ENCODE measurements around the gene P2RY8. TPM values are rescaled to one million over a fixed set of nuclear protein-coding genes. Genes with fewer than 3 reads are reported as not detected.
"Not testable (repeated sequence)": the region's sequence is repeated elsewhere in the genome, so short reads cannot be mapped to it uniquely, and the experiment has no call there.

Gene P2RY8
- polyA plus RNA-seq, 6 donors from 2014 or later: 227 to 320 (median 275) TPM

DNA sequence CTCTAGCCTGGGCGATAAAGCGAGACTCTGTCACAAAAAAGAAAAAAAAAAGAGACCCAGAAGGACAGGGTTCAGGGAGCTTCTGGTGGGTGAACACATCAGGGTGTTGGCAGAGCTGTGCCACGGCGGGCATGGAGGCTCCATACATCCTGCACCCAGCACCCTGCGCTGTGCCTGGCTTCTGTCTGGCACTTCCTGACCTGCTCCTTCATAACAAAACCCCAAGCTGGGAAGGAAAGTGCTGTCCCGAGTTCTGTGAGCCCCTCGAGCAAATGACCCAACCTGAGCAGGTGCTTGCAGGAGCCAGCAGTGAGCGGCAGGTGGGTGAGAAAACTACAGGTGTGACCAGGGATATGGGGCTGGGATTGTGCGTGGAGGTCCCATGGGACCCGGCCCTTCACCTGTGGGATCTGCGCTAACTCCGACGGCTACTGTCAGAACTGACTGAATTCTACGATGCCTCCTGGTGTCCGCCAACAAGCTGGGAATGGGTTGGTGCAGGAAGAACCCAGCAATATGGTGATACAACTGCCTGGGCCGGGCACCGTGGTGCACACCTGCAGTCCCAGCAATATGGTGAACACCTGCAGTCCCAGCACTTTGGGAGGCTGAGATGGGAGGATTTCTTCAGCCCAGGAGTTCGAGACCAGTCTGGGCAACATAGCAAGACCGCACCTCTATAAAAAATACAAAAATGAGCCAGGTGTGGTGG lies 103.2 kb downstream of the P2RY8 start:
- Mint-ChIP-seq H3K27ac (peak overlapping the region in 1 of 6 donors; percentile 72), H3K4me3 (no peak overlapping the region), H3K36me3 (peaks cover 9 to 13% of the 10 kb centered on the region in 2 donors), H3K27me3 (no peaks in the 10 kb centered on the region), H3K4me1 (peaks cover 0 to 4% (median 0%) of the 10 kb centered on the region in 3 donors), H3K9me3 (peaks cover 0 to 3% (median 0%) of the 10 kb centered on the region in 7 donors)
- ATAC-seq (ENCODE audit: low read depth in 2 of 2) (no peak), DNase-seq (no peak)

GRCh38 chrX:1430451-1430850 lies 106.5 kb downstream of the P2RY8 start:
- Mint-ChIP-seq H3K4me1 (no peaks in the 10 kb centered on the region), H3K27me3 (no peaks in the 10 kb centered on the region), H3K4me3 (no peak overlapping the region), H3K27ac (peak overlapping the region in 1 of 6 donors; percentile 35), H3K36me3 (peaks cover 0 to 6% of the 10 kb centered on the region in 2 donors), H3K9me3 (no peaks in the 10 kb centered on the region)
- DNase-seq (no peak), ATAC-seq (ENCODE audit: low read depth in 2 of 2) (no peak)

- no peak overlapping the region for H3K27ac Mint-ChIP-seq
- H3K9me3 Mint-ChIP-seq: peaks cover 5 to 18% (median 6%) of the 10 kb centered on the region in 7 donors
- H3K4me3 Mint-ChIP-seq: no peak overlapping the region
- no peak for ATAC-seq (ENCODE audit: low read depth in 2 of 2)
- no peak for DNase-seq
- peaks cover 6 to 30% of the 10 kb centered on the region in 2 donors for H3K36me3 Mint-ChIP-seq
- no peaks in the 10 kb centered on the region for H3K27me3 Mint-ChIP-seq
- H3K4me1 Mint-ChIP-seq: peaks cover 3 to 15% (median 6%) of the 10 kb centered on the region in 3 donors
Measured at GRCh38 chrX:1427756-1428155, 109.2 kb downstream of the P2RY8 start.

GRCh38 chrX:1426321-1426720 lies 110.7 kb downstream of the P2RY8 start:
- not testable (repeated sequence) for H3K27ac Mint-ChIP-seq; H3K27me3 Mint-ChIP-seq; H3K4me3 Mint-ChIP-seq; DNase-seq; ATAC-seq (ENCODE audit: low read depth in 2 of 2)
- Mint-ChIP-seq H3K9me3 (peaks cover 10 to 22% (median 12%) of the 10 kb centered on the region in 7 donors), H3K36me3 (peaks cover 12 to 37% of the 10 kb centered on the region in 2 donors), H3K4me1 (peaks cover 3 to 15% (median 6%) of the 10 kb centered on the region in 3 donors)

DNA sequence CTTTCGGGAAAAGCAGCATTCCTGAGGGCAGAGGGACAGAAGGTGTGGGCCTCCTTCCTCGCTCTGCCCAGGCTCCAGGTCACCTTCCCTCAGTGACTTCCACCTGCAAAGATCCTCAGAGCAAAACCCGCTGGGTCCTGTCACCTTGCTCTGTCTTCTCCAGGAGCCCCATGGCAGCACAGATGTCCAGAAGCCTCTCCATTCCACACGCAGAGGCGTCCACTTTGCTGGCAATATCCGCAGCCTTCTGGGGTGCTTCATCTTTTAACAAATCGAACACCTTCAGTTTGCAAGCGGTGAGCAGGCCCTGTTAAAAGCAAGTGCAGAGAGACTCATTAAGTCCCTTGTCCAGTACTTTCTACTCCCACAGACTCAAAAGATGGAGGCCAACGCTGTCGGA lies 111.6 kb downstream of the P2RY8 start:
- H3K4me3 Mint-ChIP-seq: no peak overlapping the region
- H3K9me3 Mint-ChIP-seq: peaks cover 10 to 22% (median 12%) of the 10 kb centered on the region in 7 donors
- peaks cover 12 to 41% of the 10 kb centered on the region in 2 donors for H3K36me3 Mint-ChIP-seq
- H3K27me3 Mint-ChIP-seq: no peaks in the 10 kb centered on the region
- H3K4me1 Mint-ChIP-seq: peaks cover 3 to 15% (median 7%) of the 10 kb centered on the region in 3 donors
- peak overlapping the region in 1 of 6 donors; percentile 53 for H3K27ac Mint-ChIP-seq
- no peak for ATAC-seq (ENCODE audit: low read depth in 2 of 2)
- no peak for DNase-seq

- H3K9me3 Mint-ChIP-seq: peaks cover 11 to 27% (median 18%) of the 10 kb centered on the region in 7 donors
- ATAC-seq (ENCODE audit: low read depth in 2 of 2) (no peak), DNase-seq (no peak)
- H3K4me3 Mint-ChIP-seq: no peak overlapping the region
- peak overlapping the region in 1 of 6 donors; percentile 53 for H3K27ac Mint-ChIP-seq
- H3K27me3 Mint-ChIP-seq: no peaks in the 10 kb centered on the region
- peaks cover 18 to 51% of the 10 kb centered on the region in 2 donors for H3K36me3 Mint-ChIP-seq
- H3K4me1 Mint-ChIP-seq: peaks cover 4 to 24% (median 13%) of the 10 kb centered on the region in 3 donors
Measured at GRCh38 chrX:1424147-1424851, 112.7 kb downstream of the P2RY8 start.

GRCh38 chrX:1423215-1423614 lies 113.8 kb downstream of the P2RY8 start:
- ATAC-seq (ENCODE audit: low read depth in 2 of 2) (no peak), DNase-seq (no peak)
- H3K27me3 Mint-ChIP-seq: no peaks in the 10 kb centered on the region
- peaks cover 4 to 24% (median 13%) of the 10 kb centered on the region in 3 donors for H3K4me1 Mint-ChIP-seq
- H3K4me3 Mint-ChIP-seq: no peak overlapping the region
- peaks cover 11 to 27% (median 18%) of the 10 kb centered on the region in 7 donors for H3K9me3 Mint-ChIP-seq
- peaks cover 18 to 51% of the 10 kb centered on the region in 2 donors for H3K36me3 Mint-ChIP-seq
- H3K27ac Mint-ChIP-seq: peak overlapping the region in 1 of 6 donors; percentile 6

DNA sequence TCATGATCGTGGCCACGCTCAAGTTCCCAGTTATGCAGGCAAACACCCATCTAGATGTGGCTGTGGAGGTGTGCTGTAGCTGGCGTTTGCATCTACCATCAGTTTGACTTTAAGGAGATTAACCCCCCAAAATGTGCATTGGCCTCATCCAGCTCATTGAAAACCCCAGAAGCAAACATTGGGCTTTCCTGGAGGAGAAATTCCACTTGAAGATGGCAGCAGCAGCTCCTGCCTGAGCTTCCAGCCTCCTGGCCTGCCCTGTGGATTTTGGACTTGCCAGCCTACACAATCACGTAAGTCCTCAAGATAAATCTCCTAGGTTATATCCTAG lies 114.9 kb downstream of the P2RY8 start:
- Mint-ChIP-seq H3K36me3 (peaks cover 18 to 49% of the 10 kb centered on the region in 2 donors), H3K27ac (no peak overlapping the region), H3K9me3 (peaks cover 11 to 27% (median 18%) of the 10 kb centered on the region in 7 donors), H3K27me3 (no peaks in the 10 kb centered on the region), H3K4me1 (peaks cover 4 to 24% (median 13%) of the 10 kb centered on the region in 3 donors), H3K4me3 (no peak overlapping the region)
- DNase-seq (no peak), ATAC-seq (ENCODE audit: low read depth in 2 of 2) (no peak)

DNA sequence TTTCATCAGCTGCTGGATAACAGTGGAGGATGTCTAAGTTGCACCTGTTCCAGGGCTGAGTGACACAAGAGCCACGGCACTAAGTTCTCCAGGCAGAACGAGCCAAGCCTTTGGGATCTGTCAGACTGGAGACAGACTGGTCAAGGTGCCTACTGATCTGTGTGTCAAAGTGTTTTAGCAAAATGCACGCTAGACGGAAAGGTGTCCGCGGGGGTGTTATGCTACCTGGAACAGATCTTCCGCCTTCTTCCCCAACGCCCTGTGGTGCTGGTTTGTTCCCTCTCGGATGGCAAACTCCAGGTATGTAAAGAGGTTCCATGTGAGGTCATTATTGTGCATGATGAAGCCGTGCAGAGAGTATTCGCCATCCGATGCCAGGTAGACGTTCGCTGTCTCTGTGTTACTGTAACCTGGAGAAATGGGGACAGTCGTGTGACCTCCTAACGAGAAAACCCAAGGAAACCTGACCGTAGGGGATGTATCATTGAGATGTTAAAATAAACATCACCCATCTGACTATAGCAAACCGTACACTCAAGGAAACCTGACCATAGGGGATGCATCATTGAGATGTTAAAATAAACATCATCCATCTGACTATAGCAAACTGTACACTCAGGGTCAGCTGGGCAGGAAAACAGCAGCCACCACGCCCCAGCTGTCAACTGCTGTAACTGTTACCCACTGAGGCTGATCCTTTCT lies 115.4 kb downstream of the P2RY8 start:
- H3K4me3 Mint-ChIP-seq: no peak overlapping the region
- H3K27ac Mint-ChIP-seq: no peak overlapping the region
- peaks cover 18 to 45% of the 10 kb centered on the region in 2 donors for H3K36me3 Mint-ChIP-seq
- no peak for ATAC-seq (ENCODE audit: low read depth in 2 of 2)
- peaks cover 11 to 27% (median 18%) of the 10 kb centered on the region in 7 donors for H3K9me3 Mint-ChIP-seq
- peaks cover 4 to 24% (median 13%) of the 10 kb centered on the region in 3 donors for H3K4me1 Mint-ChIP-seq
- no peaks in the 10 kb centered on the region for H3K27me3 Mint-ChIP-seq
- no peak for DNase-seq

DNA sequence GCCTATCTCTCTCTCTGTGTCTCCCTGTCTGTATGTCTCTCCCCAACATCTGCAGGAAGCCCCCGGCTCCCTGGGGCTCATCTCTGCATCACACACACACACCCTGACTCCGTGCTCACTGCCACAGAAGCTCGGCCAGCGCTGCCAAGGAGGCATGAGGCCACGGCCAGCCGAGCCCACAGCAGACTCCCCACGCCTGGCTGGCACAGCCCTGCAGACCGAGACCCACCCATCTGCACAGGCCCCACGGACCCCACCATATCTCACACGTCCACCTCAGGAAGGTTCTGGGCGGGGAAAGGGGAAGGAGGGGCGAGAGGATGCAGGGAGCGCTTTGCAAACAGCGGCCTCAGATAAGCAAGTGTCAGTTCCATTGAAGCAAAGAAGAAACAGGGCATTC lies 116.6 kb downstream of the P2RY8 start:
- Mint-ChIP-seq H3K27me3 (no peaks in the 10 kb centered on the region), H3K36me3 (peaks cover 18 to 44% of the 10 kb centered on the region in 2 donors)
- no peak for DNase-seq

DNA sequence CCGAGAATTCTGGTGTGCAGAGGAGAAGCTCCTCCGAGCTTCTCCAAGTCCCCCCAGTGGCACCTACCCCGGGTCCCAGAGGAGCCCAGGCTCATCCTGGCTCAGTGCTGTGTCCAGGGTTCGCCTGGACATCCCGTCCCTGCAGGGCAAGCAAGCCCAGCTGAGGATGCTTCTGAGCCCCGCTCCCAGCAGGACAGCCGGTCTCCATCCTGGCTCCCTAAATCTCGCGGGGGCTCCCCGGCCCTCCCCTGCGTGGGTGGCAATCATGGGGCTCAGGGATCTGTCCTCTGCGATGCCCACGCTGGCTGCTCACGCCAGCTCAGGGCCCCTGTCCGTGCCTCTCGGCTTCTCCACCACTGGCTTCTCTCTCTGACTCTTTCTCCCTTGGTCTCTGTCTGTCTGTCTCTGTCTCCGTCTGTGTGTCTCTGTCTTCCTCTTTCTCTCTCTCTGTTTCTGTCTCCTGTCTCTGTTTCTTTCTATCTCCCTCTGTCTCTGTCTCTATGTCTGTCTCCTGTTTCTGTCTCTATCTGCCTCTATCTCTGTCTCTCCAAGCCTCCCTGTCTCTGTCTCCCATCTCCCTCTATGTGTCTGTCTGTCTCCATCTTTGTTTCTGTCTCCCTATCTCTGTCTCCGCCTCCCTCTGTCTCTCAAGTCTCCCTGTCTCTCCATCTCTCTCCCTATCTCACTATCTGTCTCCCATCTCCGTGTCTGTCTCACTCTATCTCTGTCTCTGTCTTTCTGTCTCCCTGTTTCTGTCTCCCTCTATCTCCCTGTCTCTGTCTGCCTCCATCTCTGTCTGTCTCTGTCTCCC lies 117.2 kb downstream of the P2RY8 start:
- Mint-ChIP-seq H3K27me3 (no peaks in the 10 kb centered on the region), H3K4me3 (no peak overlapping the region), H3K9me3 (peaks cover 11 to 25% (median 15%) of the 10 kb centered on the region in 7 donors), H3K4me1 (peaks cover 4 to 20% (median 13%) of the 10 kb centered on the region in 3 donors), H3K27ac (peak overlapping the region in 4 of 6 donors; percentile 22 to 82 (median 52)), H3K36me3 (peaks cover 13 to 38% of the 10 kb centered on the region in 2 donors)
- DNase-seq (no peak), ATAC-seq (ENCODE audit: low read depth in 2 of 2) (no peak)

More for the DNA sequence above, 116.6 kb downstream of the P2RY8 start:
- Mint-ChIP-seq H3K9me3 (peaks cover 11 to 27% (median 18%) of the 10 kb centered on the region in 7 donors), H3K4me1 (peaks cover 4 to 24% (median 13%) of the 10 kb centered on the region in 3 donors), H3K4me3 (no peak overlapping the region), H3K27ac (peak overlapping the region in 1 of 6 donors; percentile 22)
- no peak for ATAC-seq (ENCODE audit: low read depth in 2 of 2)

- peaks cover 2 to 16% (median 15%) of the 10 kb centered on the region in 3 donors for H3K4me1 Mint-ChIP-seq
- H3K27me3 Mint-ChIP-seq: no peaks in the 10 kb centered on the region
- peaks cover 15 to 35% of the 10 kb centered on the region in 2 donors for H3K36me3 Mint-ChIP-seq
- H3K9me3 Mint-ChIP-seq: peaks cover 8 to 20% (median 14%) of the 10 kb centered on the region in 7 donors
- no peak overlapping the region for H3K4me3 Mint-ChIP-seq
- ATAC-seq (ENCODE audit: low read depth in 2 of 2): no peak
- DNase-seq: no peak
- H3K27ac Mint-ChIP-seq: peak overlapping the region in 1 of 6 donors; percentile 38
Measured at GRCh38 chrX:1418901-1419544, 118.0 kb downstream of the P2RY8 start.

Measured in naive B cell (primary cell).